B cell (primary cell): ENCODE measurements around the gene ENOX1.

ENCODE experiments used
- EZH2 ChIP-seq: IDR thresholded peaks from 2 replicates; pipeline ENCODE4 v1.6.1; 2012; ENCODE audit warnings: borderline replicate concordance, low read depth, mild to moderate bottlenecking, moderate library complexity, low read length; ENCODE audit not compliant: insufficient read depth, poor library complexity, severe bottlenecking
- TF ChIP-seq, protein P1 (sequence below): fragments of 200-600 bp; IDR thresholded peaks from one replicate; pipeline ENCODE4 v1.8.0; 2022; ENCODE audit warnings: antibody characterized with exemption, mild to moderate bottlenecking

DNA sequence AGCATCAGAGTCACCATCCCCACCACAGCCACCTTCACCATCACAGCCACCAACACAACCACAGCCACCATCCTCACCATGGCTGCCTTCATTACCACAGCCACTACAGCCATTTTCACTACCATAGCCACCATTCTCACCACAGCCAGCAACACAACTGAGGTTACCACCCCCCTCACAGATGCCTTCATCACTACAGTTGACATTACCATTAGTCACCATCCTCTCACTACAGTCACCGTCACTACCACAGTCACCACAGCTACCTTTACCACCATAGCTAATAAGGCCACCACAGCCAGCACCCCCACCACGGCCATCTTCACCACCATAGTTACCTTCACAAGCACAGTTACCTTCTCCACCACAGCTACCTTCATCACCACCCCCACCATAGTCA lies 493.8 kb downstream of the ENOX1 start:
- TF ChIP-seq, protein P1, sequence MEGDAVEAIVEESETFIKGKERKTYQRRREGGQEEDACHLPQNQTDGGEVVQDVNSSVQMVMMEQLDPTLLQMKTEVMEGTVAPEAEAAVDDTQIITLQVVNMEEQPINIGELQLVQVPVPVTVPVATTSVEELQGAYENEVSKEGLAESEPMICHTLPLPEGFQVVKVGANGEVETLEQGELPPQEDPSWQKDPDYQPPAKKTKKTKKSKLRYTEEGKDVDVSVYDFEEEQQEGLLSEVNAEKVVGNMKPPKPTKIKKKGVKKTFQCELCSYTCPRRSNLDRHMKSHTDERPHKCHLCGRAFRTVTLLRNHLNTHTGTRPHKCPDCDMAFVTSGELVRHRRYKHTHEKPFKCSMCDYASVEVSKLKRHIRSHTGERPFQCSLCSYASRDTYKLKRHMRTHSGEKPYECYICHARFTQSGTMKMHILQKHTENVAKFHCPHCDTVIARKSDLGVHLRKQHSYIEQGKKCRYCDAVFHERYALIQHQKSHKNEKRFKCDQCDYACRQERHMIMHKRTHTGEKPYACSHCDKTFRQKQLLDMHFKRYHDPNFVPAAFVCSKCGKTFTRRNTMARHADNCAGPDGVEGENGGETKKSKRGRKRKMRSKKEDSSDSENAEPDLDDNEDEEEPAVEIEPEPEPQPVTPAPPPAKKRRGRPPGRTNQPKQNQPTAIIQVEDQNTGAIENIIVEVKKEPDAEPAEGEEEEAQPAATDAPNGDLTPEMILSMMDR, result no peak
- TF ChIP-seq EZH2, result no peak
